Naive thymus-derived CD8-positive, alpha-beta T cell (primary cell): ENCODE measurements around the gene ASAP3. TPM values are rescaled to one million over a fixed set of nuclear protein-coding genes. Genes with fewer than 3 reads are reported as not detected.
A peak's percentile ranks its signal among the peaks of the same experiment; 100 is the strongest.

ENCODE experiments used
- ATAC-seq, 2 donors: fragments of 150-1000 bp; cut with Tn5 transposase in 1 of 2; sonication (Bioruptor Pico), chemical (Tn5 transposase) in 1 of 2; 1 replicate in 1 of 2; 2 replicates in 1 of 2; pipeline ENCODE4 v1.10.0; 2021; ENCODE audit warnings: mild to moderate bottlenecking in 2 of 2, moderate library complexity in 2 of 2
- POLR2A ChIA-PET: fragments of 350-600 bp; sonication (Branson Sonifier 250); formaldehyde crosslinking; loops from one replicate; lab custom pipeline; 2021; ENCODE audit warnings: antibody characterized with exemption; lab: Charles Lee
- DNase-seq, 10 donors: peaks; one replicate each; pipeline versions ENCODE4 v3.0.0 to v3.0.0-alpha.2; 2020 to 2022
- H3K27ac Mint-ChIP-seq, 10 donors: one replicate each; pipeline ENCODE4 v1.8.0; 2020 to 2022; ENCODE audit warnings: mild to moderate bottlenecking in 10 of 10, mixed read lengths in 10 of 10, moderate library complexity in 4 of 10, inconsistent platforms in 1 of 10
- H3K27me3 Mint-ChIP-seq, 5 donors: one replicate each; pipeline ENCODE4 v1.8.0; 2021 to 2022; ENCODE audit warnings: mixed read lengths in 5 of 5
- H3K36me3 Mint-ChIP-seq, 3 donors: one replicate each; pipeline ENCODE4 v1.8.0; 2020 to 2022; ENCODE audit warnings: mixed read lengths in 3 of 3, mild to moderate bottlenecking in 2 of 3, inconsistent platforms in 1 of 3
- H3K4me1 Mint-ChIP-seq, 4 donors: one replicate each; pipeline ENCODE4 v1.8.0; 2021 to 2022; ENCODE audit warnings: mixed read lengths in 4 of 4
- H3K4me3 Mint-ChIP-seq, 10 donors: one replicate each; pipeline ENCODE4 v1.8.0; 2020 to 2022; ENCODE audit warnings: mild to moderate bottlenecking in 10 of 10, mixed read lengths in 10 of 10, moderate library complexity in 6 of 10, inconsistent platforms in 1 of 10
- H3K9me3 Mint-ChIP-seq, 9 donors: one replicate each; pipeline ENCODE4 v1.8.0; 2020 to 2022; ENCODE audit warnings: mixed read lengths in 9 of 9, mild to moderate bottlenecking in 3 of 9, inconsistent platforms in 1 of 9, moderate library complexity in 1 of 9
- polyA plus RNA-seq, 3 donors: library from polyadenylated mRNA; unstranded; fragments of 300-500 nt; fragmentation: Illumina TruSeq; gene quantifications; one replicate each; pipeline ENCODE4 v1.2.3, GENCODE V29; 2021
- total RNA-seq, 8 experiments: library from RNA in 2 of 8; stranded (reverse) in 2 of 8; gene quantifications; one replicate each; pipeline ENCODE4 v1.2.3 and lab custom pipeline; 2021 to 2026

Gene ASAP3
- total and polyA plus RNA-seq, 5 experiments from 2014 or later, result 0.61 to 2.5 (median 1.2) TPM

GRCh38 chr1:23481904-23482303 is 2.1 kb downstream of the ASAP3 start:
- H3K27ac Mint-ChIP-seq, result no peak overlapping the region
- DNase-seq, result no peak
- no peaks in the 10 kb centered on the region for H3K9me3 Mint-ChIP-seq
- peak overlapping the region in 5 of 10 donors; percentile 1 to 88 (median 28) for H3K4me3 Mint-ChIP-seq
- no peaks in the 10 kb centered on the region for H3K36me3 Mint-ChIP-seq
- peaks cover 13 to 20% (median 18%) of the 10 kb centered on the region in 4 donors for H3K4me1 Mint-ChIP-seq
- ATAC-seq, result no peak
- peaks cover 0 to 11% (median 7%) of the 10 kb centered on the region in 5 donors for H3K27me3 Mint-ChIP-seq
- POLR2A ChIA-PET, result no interaction called here

DNA sequence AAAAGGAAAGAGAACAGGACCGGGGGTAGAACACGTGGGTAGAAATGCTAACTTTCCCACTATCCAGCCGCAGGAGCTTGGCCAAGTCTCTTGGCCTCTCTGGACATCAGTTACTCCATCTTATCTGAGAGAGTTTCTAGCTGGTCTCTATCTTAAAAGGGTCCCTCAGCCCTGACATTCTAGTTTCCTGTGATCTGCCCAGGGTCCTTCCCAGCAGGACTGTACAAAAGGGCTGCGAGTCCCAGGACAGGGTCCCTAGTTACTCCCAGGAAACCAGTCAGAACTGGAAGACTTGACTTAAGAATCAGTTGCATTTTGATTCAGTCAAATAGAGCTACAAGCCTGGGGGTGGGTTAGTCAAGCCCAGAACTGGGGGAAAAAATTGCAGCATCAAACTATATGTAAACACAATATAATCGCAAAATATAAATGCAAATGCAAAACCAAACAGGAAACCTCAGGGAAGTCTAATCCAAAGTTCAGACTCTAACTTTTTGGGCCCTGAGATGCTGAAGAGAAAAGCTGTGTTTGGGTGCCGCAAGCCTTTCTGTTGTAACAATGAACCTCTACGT is 2.9 kb downstream of the ASAP3 start:
- H3K4me3 Mint-ChIP-seq, result peak overlapping the region in 2 of 10 donors; percentile 17 to 39
- H3K27ac Mint-ChIP-seq, result no peak overlapping the region
- H3K9me3 Mint-ChIP-seq, result no peaks in the 10 kb centered on the region
- ATAC-seq, result no peak
- POLR2A ChIA-PET, result no interaction called here
- H3K27me3 Mint-ChIP-seq, result peaks cover 4 to 16% (median 8%) of the 10 kb centered on the region in 5 donors
- no peak for DNase-seq
- no peaks in the 10 kb centered on the region for H3K36me3 Mint-ChIP-seq
- H3K4me1 Mint-ChIP-seq, result peaks cover 15 to 20% (median 18%) of the 10 kb centered on the region in 4 donors

GRCh38 chr1:23480187-23481025 is 3.6 kb downstream of the ASAP3 start:
- peaks cover 4 to 18% (median 8%) of the 10 kb centered on the region in 5 donors for H3K27me3 Mint-ChIP-seq

GRCh38 chr1:23479666-23479941 is 4.4 kb downstream of the ASAP3 start:
- no peaks in the 10 kb centered on the region for H3K9me3 Mint-ChIP-seq
- peaks cover 10 to 13% (median 12%) of the 10 kb centered on the region in 4 donors for H3K4me1 Mint-ChIP-seq
- ATAC-seq (no peak), DNase-seq (no peak)
- POLR2A ChIA-PET, result no interaction called here
- H3K36me3 Mint-ChIP-seq, result no peaks in the 10 kb centered on the region
- no peak overlapping the region for H3K4me3 Mint-ChIP-seq
- H3K27ac Mint-ChIP-seq, result no peak overlapping the region
- peaks cover 4 to 18% (median 9%) of the 10 kb centered on the region in 5 donors for H3K27me3 Mint-ChIP-seq

More at GRCh38 chr1:23480187-23481025, 3.6 kb downstream of the ASAP3 start:
- POLR2A ChIA-PET, result no interaction called here
- H3K36me3 Mint-ChIP-seq, result no peaks in the 10 kb centered on the region
- no peaks in the 10 kb centered on the region for H3K9me3 Mint-ChIP-seq
- DNase-seq (no peak), ATAC-seq (no peak)
- H3K27ac Mint-ChIP-seq, result peak overlapping the region in 1 of 10 donors; percentile 11
- peaks cover 15 to 19% (median 18%) of the 10 kb centered on the region in 4 donors for H3K4me1 Mint-ChIP-seq
- H3K4me3 Mint-ChIP-seq, result peak overlapping the region in 1 of 10 donors; percentile 76

DNA sequence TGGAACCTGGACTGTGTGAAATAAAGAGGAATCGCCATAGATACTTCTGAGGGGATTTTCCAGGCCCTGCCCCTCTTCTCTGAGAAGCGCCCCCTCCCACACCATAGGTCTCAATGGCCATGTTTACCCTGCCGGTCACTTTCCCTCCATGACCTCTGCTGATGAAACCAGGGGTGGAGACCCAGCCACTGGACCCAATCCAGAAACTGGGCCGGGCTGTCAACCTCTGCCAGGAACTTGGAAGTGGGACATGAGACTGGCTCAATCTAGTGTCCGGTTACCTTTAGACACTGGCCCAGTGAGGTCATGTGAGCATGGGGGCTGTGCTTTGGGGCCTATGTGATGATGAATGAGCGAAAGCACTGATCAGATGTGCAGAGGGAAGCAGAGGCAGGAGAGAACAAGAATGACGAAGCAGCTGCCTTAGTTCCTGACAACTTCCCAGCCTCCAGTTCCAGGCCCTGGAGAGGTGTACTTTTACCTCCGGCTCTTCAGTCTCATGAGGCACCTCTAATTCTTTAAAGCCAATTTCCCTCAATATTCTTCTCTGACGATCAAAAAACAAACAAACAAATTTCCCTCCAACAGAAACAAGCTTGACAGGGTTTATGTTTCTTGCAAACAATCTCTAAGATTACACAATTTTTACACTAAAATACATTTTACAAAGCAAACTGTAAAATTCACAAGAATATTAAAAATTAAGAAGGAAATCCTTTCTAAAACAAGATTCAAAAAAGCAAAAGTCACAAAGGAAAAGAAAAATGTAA is 4.9 kb downstream of the ASAP3 start:
- POLR2A ChIA-PET, result no interaction called here
- H3K27me3 Mint-ChIP-seq, result peaks cover 4 to 18% (median 9%) of the 10 kb centered on the region in 5 donors
- H3K36me3 Mint-ChIP-seq, result no peaks in the 10 kb centered on the region
- DNase-seq, result no peak
- H3K9me3 Mint-ChIP-seq, result no peaks in the 10 kb centered on the region
- ATAC-seq, result no peak
- peaks cover 7 to 9% (median 8%) of the 10 kb centered on the region in 4 donors for H3K4me1 Mint-ChIP-seq
- H3K4me3 Mint-ChIP-seq, result no peak overlapping the region
- H3K27ac Mint-ChIP-seq, result no peak overlapping the region

DNA sequence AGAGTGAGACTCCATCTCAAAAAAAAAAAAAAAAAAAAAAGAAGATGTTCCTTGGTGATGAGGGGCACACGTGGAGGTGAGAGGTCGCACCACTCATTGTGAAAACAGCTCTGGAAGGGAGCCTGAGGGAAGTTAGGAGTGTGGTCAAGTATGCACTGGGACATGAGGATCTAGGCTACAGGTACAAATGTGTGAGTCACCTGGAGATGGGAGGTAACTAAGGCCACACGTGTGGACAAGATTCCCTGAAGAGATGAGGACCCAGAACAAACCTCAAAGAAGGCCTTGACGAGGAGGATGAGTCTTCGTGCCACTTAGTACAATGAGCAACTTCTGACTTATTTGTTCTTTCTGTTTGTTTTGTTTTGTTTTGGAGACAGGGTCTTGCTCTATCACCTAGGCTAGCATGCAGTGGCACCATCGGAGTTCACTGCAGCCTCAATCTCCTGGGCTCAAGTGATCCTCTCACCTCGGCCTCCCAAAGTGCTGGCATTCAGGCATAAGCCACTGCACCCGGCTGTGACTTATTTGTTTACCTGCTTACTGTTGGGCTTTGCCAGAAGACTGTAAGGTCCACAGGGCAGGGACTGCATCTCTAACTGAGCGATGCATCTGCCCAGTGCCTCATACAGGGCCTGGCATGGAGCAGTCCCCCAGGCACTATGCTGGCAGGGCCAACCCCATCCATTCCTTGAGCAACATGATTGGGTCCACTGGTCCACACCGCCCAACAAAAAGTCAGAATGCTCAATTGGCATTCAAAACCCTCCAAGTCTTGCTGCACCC is 6.4 kb downstream of the ASAP3 start:
- ATAC-seq, result no peak
- Mint-ChIP-seq H3K4me1 (peaks cover 0 to 2% (median 0%) of the 10 kb centered on the region in 4 donors), H3K27ac (no peak overlapping the region), H3K9me3 (no peaks in the 10 kb centered on the region), H3K27me3 (peaks cover 0 to 15% (median 6%) of the 10 kb centered on the region in 5 donors), H3K36me3 (no peaks in the 10 kb centered on the region), H3K4me3 (no peak overlapping the region)
- no peak for DNase-seq
- POLR2A ChIA-PET, result no interaction called here

DNA sequence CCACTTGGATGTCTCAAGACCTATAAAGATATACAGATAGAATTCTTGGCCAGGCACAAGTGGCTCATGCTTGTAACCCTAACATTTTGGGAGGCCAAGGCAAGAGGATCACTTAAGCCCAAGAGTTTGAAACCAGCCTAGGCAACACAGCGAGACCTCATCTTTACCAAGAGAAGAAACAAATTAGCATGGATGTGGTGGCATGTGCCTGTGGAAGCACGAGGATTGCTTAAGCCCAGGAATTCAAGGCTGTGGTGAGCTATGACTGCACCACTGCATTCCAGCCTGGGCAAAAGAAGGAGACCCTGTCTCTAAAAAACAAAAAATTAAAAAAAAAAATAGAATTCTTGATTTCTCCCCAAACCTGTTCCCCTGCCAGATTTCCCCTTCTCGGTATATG is 8.3 kb downstream of the ASAP3 start:
- peaks cover 0 to 11% (median 6%) of the 10 kb centered on the region in 5 donors for H3K27me3 Mint-ChIP-seq
- no peaks in the 10 kb centered on the region for H3K9me3 Mint-ChIP-seq
- DNase-seq (no peak), ATAC-seq (no peak)
- H3K27ac Mint-ChIP-seq, result no peak overlapping the region
- POLR2A ChIA-PET, result no interaction called here
- H3K36me3 Mint-ChIP-seq, result no peaks in the 10 kb centered on the region
- H3K4me1 Mint-ChIP-seq, result peaks cover 0 to 2% (median 0%) of the 10 kb centered on the region in 4 donors
- no peak overlapping the region for H3K4me3 Mint-ChIP-seq

- Mint-ChIP-seq H3K9me3 (no peaks in the 10 kb centered on the region), H3K27ac (no peak overlapping the region), H3K36me3 (no peaks in the 10 kb centered on the region), H3K27me3 (peaks cover 0 to 11% (median 6%) of the 10 kb centered on the region in 5 donors), H3K4me1 (peaks cover 0 to 2% (median 0%) of the 10 kb centered on the region in 4 donors), H3K4me3 (no peak overlapping the region)
- no peak for DNase-seq
- POLR2A ChIA-PET, result no interaction called here
- ATAC-seq, result no peak
Observed at GRCh38 chr1:23475134-23475628, 8.8 kb downstream of the ASAP3 start.

DNA sequence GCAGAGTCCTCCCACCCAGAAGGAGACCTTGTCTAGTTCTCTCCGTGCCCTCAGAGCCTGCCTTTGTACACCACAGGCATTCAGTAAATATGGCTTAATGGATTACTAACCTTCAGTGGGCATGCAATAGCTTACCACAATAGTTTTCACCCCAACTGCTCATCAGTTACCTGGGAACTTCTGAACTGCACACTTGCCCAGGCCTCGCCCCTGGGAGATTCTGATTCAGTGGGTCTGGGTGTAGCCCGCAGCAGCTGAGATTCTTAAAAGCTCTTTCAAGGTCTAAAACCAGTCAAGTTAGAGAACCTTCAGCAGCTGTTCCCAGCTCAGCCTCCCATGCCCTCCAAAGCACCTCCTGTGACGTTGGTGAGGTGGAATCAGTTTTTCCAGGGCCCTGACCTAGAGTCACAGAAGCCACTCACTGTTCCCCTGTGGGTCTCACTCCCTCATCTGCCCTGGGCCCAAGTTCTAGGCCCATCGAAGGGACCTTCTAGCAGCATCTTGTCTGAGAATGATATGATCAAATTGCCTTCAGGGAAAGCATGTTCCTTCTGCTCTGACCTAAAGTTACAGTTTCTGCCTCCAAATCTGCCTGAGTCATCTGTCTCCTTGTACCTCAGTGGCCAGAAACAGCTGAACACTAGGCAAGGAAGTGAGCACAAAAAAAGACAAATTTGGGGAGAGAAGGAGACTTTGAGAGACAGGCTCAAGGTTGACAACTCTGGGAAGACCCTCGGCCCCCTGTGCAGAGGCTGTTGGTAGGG is 10.8 kb downstream of the ASAP3 start:
- Mint-ChIP-seq H3K4me1 (peaks cover 0 to 2% (median 0%) of the 10 kb centered on the region in 4 donors), H3K4me3 (no peak overlapping the region), H3K9me3 (no peaks in the 10 kb centered on the region), H3K27ac (no peak overlapping the region), H3K27me3 (peaks cover 0 to 10% (median 6%) of the 10 kb centered on the region in 5 donors), H3K36me3 (no peaks in the 10 kb centered on the region)
- POLR2A ChIA-PET, result interaction anchor here (1.1 kb wide), 1 partner anchor 8 kb away, joined by 4 read pairs; no protein-coding TSS in a partner anchor
- DNase-seq (no peak), ATAC-seq (no peak)

DNA sequence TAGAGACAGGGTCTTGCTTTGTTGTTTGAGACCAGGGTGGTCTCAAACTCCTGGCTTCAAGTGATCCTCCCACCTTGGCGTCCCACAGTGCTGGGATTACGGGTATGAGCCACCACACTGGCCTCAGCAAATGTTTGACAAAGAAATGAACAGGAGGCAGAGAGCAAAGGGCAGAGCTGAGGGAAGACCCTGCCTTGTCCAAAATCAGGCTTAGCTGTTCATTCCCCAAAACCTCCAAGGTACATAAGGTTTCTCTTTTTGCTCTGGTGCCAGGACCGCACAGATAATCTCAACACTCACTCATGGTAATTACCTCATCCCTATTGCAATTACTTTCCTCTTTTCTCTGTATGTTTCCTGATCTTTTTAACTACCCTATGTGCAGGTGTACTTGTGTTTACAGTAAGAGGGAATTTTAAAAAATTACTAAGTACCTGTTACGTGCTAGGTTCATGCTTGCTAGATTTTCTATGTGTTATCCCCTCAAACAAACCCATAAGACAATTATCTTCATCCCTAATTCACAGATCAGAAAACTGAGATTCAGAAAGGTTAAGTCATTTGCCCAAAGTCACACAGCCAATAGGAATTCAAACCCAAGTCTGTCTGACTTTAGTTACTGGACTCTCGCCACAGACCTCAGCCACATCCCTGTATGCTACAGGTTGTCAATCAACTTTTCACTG is 11.5 kb downstream of the ASAP3 start:
- no peaks in the 10 kb centered on the region for H3K36me3 Mint-ChIP-seq
- H3K27me3 Mint-ChIP-seq, result peaks cover 0 to 9% (median 6%) of the 10 kb centered on the region in 5 donors
- POLR2A ChIA-PET, result no interaction called here
- H3K27ac Mint-ChIP-seq, result no peak overlapping the region
- ATAC-seq (no peak), DNase-seq (no peak)
- H3K9me3 Mint-ChIP-seq, result no peaks in the 10 kb centered on the region
- peaks cover 0 to 2% (median 0%) of the 10 kb centered on the region in 4 donors for H3K4me1 Mint-ChIP-seq
- H3K4me3 Mint-ChIP-seq, result no peak overlapping the region

DNA sequence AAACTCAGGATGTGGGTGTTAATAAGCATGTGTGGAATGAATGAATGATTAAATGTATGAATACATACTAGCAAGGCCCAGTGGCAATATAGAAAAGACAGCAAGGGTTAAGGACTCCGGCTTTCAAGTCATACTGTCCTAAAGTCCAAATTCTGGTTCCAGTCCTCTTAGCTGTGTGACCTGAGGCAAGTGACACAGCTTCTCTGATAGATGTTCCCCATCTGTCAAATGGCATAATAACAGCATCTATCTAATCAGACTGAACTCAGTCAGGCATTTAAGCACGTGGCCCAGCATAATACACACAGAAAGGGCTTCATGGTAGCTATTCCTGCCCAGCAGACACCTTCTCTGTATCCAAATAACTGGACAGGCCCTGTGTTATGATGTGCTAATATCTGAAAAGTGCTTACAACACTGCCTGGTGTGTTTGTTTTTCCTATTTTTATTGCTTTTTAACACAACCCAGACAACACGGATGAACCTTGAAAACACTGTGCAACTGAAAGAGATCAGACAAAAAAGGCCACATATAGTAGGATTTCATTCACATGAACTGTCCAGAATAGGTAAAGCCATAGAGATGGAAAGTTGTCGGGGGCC is 12.4 kb downstream of the ASAP3 start:
- Mint-ChIP-seq H3K9me3 (no peaks in the 10 kb centered on the region), H3K4me3 (no peak overlapping the region), H3K36me3 (no peaks in the 10 kb centered on the region), H3K27ac (peak overlapping the region in 1 of 10 donors; percentile 38), H3K4me1 (peaks cover 0 to 2% (median 0%) of the 10 kb centered on the region in 4 donors), H3K27me3 (peaks cover 0 to 6% (median 4%) of the 10 kb centered on the region in 5 donors)
- ATAC-seq (no peak), DNase-seq (no peak)
- POLR2A ChIA-PET, result no interaction called here
